ENCODE results near the gene INTS11.

- TF ChIP-seq CTCF (tag by site-specific recombination; IDR thresholded peaks at IDR 0.05) (no peak), ZNF785 (tag by site-specific recombination; IDR thresholded peaks at IDR 0.05) (no peak), ZNF16 (tag by site-specific recombination; IDR thresholded peaks at IDR 0.05; ENCODE audit: low read depth) (no peak)
Measured at GRCh38 chr1:1343811-1344421, 19.5 kb upstream of the INTS11 start.

Data from HEK293 (cell line).